Sigmoid colon (tissue), 4 donors: ENCODE measurements around the gene MON2.

Experiments
- CTCF ChIP-seq, 4 experiments: fragments of 450-650 bp in 3 of 4; fragments of 200-600 bp in 1 of 4; IDR thresholded peaks; one replicate each; pipeline ENCODE4 v1.5.1; 2016 to 2019; ENCODE audit warnings: antibody characterized with exemption in 4 of 4, mild to moderate bottlenecking in 3 of 4, moderate library complexity in 2 of 4
- EP300 ChIP-seq, 4 donors: sonication (generic); formaldehyde crosslinking; IDR thresholded peaks; one replicate each; pipeline ENCODE4 v1.6.1; 2017; ENCODE audit warnings: antibody characterized with exemption in 4 of 4
- POLR2A ChIP-seq, 2 donors: fragments of 450-650 bp; IDR thresholded peaks; one replicate each; pipeline ENCODE4 v1.6.1; 2016; ENCODE audit warnings: antibody characterized with exemption in 2 of 2, mild to moderate bottlenecking in 2 of 2, moderate library complexity in 2 of 2
- POLR2AphosphoS5 ChIP-seq, 4 donors: sonication (generic); formaldehyde crosslinking; IDR thresholded peaks; one replicate each; pipeline ENCODE4 v1.6.1; 2017; ENCODE audit warnings: antibody characterized with exemption in 4 of 4

GRCh38 chr12:62523619-62524018 lies 57.0 kb downstream of the MON2 start:
- TF ChIP-seq POLR2AphosphoS5 (IDR thresholded peaks at IDR 0.05) = no peak
- no peak for TF ChIP-seq CTCF (IDR thresholded peaks at IDR 0.05)
- TF ChIP-seq POLR2A (IDR thresholded peaks at IDR 0.05) = no peak
- no peak for TF ChIP-seq EP300 (IDR thresholded peaks at IDR 0.05)
